Non-pigmented ciliary epithelial cell (primary cell): ENCODE data around the gene LFNG.

Source experiments
- DNase-seq: peaks from one replicate; pipeline ENCODE4 v3.0.0-alpha.2; 2010; ENCODE audit warnings: low read depth

LFNG gene

DNA sequence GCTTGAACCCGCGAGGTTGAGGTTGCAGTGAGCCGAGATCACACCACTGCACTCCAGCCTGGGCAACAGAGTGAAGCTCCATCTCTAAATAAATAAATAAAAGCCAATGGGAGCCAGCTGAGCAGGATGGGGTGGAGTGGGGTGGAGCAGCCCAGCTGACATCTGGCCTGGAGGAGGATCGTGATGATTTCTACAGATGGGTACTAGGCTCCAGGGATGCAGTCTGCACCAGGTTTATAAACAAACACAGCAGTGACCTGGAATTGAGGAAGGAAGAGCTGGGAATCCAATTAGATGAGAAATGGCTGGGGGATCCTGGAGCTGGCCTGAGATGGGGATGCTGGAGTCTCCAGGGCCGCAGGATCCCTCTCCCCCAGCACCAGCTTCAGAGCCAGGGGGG lies 36.1 kb upstream of the LFNG start:
- DNase-seq, result no peak

GRCh38 chr7:2484868-2485267 lies 34.7 kb upstream of the LFNG start:
- DNase-seq, result no peak

DNA sequence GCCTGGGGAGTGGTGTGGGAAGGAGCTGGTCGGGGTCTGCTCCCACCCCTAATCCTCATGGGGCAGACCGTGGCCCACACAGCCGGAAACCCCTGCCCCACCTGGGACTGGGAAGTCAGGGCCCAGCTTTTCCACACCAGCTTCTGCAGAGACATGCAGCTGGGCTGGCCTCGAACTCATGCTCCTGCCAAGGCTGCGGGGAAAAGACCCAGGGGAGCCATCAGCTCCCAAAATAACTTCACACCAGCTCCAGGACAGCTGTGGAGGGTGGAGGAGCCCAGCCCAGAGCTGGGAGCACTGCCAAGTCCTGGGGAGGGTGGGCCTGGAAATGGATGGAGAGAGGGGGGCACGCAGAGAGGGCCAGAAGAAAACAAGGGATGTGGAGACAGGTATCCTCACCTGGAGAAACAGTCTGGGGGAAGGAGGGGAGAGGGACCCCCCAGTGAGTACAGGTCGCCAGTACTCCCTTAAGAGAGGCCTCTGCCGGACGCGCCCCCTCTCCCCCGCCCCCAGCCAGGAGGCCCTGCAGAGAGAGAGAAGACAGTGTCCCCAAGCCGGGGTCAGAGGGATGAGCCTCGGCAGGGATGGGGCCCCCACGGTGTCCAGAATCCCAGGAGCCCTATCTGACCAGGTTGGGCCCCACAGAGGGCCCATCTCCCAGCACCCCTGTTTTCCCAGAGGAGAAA lies 31.8 kb upstream of the LFNG start:
- DNase-seq, result no peak

- no peak for DNase-seq
Observed at GRCh38 chr7:2488272-2488645, 31.3 kb upstream of the LFNG start.

DNA sequence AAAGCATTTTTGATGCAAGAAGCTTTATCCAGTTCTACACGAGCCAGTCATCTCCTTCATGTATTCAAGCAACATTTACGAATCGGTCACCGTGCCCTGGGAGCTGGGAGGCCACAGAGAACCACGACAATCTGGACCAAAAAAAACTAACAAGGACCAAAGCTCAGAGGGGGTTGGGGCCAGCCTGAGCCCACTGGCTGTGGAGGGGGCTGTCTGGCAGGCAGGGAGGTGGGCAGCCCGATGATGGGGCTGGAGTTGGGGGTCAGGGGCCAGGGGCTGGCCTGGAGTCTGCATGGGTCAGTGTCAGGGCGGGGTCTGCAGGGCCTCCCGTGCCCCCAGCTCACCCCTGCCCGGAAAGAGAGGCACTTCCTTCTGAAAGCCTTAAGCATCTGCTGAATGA lies 30.9 kb upstream of the LFNG start:
- no peak for DNase-seq

DNA sequence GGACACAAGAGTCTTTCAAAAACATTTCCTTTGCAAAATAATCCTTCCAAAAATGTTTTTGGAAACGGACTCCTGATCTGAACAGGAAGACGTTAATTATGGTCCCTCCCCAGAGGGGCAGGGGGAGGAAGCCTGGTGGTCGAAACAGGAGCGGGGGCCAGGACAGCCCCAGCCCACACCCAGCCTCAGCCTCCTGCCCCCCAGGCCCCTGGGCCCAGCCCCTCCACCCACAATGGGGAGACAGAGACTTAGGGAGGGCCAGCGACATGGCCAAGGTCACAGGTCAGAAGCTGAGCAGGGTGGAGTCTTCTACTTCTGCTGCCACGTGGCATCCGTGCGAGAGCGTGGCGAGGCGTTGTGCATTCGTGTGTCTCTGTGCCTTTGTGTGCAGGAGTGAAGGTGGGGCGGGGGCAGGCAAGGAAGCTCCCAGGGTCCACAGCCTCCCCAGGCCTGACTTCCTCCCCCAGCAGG lies 29.4 kb upstream of the LFNG start:
- DNase-seq, result no peak

DNA sequence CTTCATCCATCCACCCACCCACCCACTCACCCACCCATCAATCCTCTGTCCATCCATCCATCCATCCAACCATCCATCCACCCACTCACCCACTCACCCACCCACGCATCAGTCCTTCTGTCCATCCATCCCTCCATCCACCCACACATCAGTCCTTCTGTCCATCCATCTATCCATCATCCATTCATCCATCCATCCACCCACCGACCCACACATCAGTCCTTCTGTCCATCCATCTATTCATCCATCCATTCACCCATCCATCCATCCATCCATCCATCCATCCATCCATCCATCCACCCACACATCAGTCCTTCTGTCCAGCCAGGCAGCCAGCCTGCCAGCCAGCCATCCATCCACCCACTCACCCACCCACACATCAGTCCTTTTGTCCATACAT lies 27.5 kb upstream of the LFNG start:
- no peak for DNase-seq

DNA sequence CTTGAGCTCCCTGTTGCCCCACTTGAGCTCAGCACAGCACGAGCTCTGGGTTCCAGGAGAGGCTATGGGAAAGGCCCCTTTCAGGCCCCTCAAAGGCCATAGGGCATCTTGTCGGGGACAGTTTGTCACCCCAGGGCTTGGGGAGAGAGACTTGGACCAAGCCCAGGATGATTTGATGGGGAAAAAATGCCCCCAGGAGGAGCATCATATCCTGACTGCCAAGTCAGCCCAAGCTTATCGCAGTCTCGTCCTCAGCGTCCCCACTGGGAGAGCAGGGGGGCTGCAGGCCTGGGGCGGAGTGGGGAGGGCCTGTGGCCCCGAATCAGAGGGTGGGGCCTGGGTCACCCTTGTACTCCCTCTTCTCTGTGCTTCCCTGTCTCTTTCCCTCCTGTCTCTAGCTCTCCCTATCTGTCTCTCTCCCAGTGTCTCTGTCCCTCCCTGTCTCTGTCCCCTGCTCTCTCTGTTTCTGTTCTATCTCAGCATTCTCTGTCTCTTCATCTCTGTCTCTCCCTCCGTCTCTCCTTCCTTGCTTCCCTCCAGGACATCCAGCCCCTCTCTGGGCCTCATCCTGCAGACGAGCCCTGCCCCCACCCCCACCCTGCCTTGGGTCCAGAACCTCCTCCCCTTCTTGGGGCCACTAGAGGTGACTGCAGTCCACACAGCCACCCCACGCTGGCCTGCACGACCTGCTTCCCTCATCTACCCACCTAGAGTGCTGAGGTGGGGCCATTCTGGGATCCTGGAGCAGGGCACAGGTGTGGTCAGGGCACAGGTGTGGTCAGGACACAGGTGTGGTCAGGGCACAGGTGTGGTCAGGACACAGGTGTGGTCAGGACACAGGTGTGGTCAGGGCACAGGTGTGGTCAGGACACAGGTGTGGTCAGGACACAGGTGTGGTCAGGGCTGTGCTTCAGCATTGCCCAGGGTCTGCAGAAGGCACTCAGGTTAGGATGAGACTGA lies 26.1 kb upstream of the LFNG start:
- no peak for DNase-seq

DNA sequence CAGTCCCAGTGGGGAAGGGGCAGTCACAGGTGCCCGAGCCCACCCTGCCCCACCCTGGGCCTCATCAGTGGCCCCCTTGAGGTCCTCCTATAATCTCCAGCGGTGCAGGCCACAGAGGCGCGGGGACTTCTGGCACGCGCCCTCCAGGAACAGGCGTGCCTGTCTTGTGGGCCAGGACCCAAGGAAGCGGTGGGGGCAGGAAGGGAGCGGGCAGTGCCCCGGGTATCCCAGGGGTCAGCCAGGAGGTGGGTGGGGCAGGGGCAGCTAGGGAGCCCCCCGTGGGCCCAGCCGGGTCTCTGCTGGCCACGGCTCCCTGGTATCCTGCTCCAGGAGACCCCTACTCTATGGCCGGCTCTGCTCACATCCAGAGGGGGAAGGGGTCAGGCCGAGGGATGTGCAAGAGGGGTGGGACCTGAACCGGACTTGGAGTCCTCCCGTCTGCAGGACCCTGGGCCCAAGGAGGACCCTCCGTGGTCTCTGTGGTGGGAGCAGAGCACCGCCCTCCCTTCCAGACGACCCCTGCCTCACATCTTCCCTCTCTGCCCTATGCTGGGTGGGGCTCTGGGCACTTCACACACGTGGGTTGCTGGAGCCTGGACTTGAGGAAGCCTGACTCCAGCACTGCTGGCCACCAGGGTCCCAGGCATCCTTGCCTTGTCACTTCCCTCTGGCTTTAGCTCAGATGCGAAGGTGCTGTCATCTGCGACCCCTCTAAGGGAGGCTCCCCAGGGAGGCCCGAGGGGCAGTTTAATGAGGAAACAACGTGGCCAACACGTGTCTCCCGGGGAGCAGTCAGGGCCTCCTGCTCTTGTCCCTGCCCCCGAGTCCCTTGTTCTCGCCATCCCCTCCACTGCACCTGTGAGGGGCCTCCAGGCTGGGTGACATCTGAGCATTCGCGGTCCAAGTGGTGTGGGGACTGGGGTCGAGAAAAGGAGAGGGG lies 25.1 kb upstream of the LFNG start:
- no peak for DNase-seq

DNA sequence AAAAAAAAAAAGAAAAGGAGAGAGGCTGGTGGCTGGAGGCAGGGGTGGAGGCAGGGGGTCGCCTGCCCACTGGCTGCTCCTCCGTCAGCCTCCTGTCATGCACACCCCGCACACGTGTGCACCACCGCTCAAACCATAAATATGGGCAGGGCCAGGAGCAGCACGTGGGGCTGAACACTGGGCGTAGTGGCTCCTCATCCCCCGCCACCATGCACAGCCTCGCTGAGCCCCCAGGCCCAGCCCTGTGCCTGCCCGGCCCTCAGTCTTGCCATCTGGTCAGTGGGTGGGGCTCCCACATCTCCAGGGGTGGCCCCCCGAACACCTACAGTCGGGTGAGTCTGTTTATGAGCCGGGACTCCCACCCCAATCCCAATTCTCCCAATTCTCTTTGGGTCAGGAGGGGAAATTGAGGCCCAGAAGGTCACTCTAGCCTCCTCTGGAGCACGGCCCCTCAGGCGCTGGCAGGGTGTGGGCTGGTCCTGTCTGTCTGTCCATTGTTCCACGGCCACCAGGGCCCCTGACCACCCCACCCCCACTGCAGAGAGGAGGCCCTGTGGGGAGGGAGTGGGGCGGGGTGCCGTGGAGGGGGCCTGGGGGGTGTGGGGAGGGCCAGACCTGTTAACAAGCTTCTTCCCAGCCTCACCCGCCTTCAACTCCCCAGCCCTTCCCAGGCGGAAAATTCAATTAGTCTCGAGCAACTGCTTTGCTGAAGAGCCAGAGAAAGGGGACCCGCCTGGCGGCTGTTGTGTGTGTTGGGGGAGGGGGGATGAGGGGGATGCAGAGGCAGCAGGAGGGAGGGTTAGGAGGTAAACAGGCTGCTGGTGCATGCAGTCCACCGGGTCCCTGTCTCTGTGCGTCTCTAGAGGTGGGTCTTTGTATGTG lies 23.9 kb upstream of the LFNG start:
- no peak for DNase-seq

DNA sequence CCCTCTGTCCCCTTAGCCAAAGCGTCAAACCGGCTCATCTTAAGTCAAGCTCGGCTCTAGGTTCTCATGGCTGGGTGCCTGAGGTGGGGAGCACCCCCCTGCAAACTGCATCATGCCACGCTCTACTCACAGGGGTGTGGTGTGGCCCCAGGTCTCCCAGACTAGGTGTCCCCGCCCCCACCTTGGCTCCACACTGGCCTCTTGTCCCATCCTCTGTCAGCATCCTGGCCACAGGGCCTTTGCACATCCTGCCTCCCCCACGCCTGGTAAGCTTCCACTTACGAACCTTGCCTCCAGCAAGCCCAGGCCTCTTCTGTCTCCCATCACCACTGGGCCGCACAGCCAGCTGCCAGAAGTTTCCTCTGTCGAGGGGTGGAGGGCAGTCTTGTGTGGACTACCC lies 23.2 kb upstream of the LFNG start:
- DNase-seq, result no peak

GRCh38 chr7:2497065-2497464 lies 22.5 kb upstream of the LFNG start:
- no peak for DNase-seq

GRCh38 chr7:2497500-2498336 lies 21.9 kb upstream of the LFNG start:
- DNase-seq, result no peak

GRCh38 chr7:2498708-2499107 lies 20.9 kb upstream of the LFNG start:
- no peak for DNase-seq

DNA sequence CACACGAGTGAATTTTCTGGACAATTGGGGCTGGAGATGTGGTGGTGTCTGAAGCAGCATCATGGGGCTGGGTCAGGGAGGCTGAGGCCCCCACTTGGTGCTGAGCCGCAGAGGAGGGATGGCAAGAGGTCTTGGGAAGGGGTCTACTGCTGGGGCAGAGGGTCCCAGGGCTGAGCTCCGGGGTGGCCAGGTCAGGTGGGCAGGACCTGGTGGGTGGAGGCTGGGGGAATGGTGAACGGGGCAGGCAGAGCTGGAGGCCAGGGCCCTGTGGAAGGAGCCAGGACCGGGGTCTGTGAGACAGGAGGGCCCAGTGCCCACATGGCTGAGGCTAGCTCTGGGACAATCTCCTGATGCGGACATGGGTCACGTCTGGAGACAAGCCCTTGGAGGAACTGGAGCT lies 20.4 kb upstream of the LFNG start:
- no peak for DNase-seq

DNA sequence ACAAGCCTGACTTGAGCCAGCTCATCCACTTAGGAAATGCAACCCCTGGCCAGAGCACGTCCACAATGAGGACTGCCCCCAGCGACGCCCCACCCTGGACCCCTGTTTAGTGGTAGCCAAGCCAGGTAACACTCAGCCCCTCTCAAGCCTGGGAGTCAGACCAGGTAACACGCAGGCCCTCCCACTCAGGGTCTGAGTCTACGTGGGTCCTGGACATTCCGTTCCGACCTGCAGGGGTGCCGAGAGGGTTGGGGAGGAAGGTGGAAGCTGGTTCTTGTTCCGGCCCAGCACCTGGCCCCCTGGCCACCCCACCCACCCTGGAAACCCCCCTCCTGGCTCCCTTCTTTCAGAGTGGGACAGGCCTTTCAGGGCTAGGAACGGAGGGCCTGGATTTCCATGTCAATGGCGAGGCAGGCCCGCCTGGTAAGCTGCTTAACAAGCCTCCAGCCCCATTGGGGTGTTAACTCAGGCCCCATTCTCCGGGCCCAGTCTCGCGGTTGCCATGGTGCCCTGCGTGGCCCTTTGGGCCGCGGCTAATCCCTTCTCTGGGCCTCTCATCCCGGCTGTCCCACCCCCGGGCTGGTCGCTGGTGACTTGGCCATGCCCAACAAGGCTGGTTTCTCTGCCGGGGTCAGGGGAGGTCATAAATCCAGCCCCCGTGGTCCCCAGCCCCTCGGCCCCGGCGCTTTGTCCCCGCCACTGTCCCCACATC lies 19.7 kb upstream of the LFNG start:
- no peak for DNase-seq

DNA sequence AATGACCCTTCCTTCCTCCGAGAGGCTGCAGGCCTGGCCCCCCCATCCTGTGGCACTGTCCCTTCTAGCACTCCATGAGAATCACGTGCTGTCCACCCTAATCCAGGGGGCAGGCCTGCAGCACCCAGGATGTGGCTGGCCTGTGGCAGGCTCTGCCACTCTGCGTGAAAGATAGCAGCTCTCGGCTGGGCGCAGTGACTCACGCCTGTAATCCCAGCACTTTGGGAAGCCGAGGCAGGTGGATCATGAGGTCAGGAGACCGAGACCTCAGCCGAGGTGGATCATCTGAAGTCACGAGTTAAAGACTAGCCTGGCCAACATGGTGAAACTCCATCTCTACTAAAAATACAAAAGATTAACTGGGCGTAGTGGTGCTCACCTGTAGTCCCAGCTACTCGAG lies 18.9 kb upstream of the LFNG start:
- DNase-seq, result no peak

- DNase-seq, result no peak
Observed at GRCh38 chr7:2501947-2502646, 17.5 kb upstream of the LFNG start.

DNA sequence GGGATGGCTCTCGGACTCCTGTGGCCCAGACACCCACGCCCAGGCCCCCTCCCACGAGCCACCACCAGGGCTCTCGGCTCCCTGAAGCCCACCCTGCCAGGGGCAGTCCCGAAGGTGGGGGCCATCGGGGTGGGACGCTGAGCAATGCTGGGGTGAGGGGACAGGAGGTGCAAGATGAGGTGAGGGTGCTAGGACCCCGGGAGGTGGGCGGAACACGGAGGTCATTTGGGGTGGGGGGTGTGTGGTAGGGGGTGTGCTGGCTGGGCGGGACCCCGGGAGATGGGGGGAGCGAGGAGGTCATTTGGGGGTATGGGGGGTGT lies 17.0 kb upstream of the LFNG start:
- DNase-seq, result no peak
